ENCODE measurements around the gene CSMD2.

GRCh38 chr1:34175744-34176143 is 10.7 kb upstream of the CSMD2 start:
- TF ChIP-seq, protein P1, sequence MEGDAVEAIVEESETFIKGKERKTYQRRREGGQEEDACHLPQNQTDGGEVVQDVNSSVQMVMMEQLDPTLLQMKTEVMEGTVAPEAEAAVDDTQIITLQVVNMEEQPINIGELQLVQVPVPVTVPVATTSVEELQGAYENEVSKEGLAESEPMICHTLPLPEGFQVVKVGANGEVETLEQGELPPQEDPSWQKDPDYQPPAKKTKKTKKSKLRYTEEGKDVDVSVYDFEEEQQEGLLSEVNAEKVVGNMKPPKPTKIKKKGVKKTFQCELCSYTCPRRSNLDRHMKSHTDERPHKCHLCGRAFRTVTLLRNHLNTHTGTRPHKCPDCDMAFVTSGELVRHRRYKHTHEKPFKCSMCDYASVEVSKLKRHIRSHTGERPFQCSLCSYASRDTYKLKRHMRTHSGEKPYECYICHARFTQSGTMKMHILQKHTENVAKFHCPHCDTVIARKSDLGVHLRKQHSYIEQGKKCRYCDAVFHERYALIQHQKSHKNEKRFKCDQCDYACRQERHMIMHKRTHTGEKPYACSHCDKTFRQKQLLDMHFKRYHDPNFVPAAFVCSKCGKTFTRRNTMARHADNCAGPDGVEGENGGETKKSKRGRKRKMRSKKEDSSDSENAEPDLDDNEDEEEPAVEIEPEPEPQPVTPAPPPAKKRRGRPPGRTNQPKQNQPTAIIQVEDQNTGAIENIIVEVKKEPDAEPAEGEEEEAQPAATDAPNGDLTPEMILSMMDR (IDR thresholded peaks at IDR 0.05), result no peak
- no peak for TF ChIP-seq POLR2A (IDR thresholded peaks at IDR 0.05)
